ENCODE data around the gene CAMTA1.

Gene CAMTA1

DNA sequence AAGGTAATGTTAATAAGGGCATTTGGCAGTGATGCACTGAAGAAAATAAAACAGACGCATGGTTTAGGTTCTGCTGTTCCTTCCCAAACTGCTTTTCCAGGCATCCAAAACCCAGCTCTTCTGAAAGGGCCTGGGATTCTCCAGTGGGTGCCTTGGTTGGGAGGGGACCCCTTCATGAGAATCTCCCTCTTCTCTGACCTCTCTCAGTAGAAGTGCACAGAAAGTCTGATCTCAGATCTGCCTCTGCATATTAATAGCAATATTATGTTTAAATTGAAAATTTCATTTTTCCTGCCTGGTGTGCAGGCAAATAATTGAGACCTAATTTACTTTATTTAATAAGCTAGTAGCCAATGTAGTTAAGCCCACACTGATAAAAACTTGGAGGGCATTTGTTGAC lies 260.6 kb downstream of the CAMTA1 start:
- DNase-seq (ENCODE audit: low read depth): no peak
- TF ChIP-seq, protein P1, sequence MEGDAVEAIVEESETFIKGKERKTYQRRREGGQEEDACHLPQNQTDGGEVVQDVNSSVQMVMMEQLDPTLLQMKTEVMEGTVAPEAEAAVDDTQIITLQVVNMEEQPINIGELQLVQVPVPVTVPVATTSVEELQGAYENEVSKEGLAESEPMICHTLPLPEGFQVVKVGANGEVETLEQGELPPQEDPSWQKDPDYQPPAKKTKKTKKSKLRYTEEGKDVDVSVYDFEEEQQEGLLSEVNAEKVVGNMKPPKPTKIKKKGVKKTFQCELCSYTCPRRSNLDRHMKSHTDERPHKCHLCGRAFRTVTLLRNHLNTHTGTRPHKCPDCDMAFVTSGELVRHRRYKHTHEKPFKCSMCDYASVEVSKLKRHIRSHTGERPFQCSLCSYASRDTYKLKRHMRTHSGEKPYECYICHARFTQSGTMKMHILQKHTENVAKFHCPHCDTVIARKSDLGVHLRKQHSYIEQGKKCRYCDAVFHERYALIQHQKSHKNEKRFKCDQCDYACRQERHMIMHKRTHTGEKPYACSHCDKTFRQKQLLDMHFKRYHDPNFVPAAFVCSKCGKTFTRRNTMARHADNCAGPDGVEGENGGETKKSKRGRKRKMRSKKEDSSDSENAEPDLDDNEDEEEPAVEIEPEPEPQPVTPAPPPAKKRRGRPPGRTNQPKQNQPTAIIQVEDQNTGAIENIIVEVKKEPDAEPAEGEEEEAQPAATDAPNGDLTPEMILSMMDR (IDR thresholded peaks at IDR 0.05; ENCODE audit: low read depth, low read length, missing control alignments): no peak
- H3K4me3 ChIP-seq (ENCODE audit: low read depth, low read length): no peak overlapping the region

- H3K4me3 ChIP-seq (ENCODE audit: low read depth, low read length): no peak overlapping the region
- TF ChIP-seq, protein P1 (IDR thresholded peaks at IDR 0.05; ENCODE audit: low read depth, low read length, missing control alignments): no peak
- DNase-seq (ENCODE audit: low read depth): no peak
Observed at GRCh38 chr1:7046314-7046713, 261.1 kb downstream of the CAMTA1 start.

GRCh38 chr1:7046891-7047290 lies 261.6 kb downstream of the CAMTA1 start:
- TF ChIP-seq, protein P1 (IDR thresholded peaks at IDR 0.05; ENCODE audit: low read depth, low read length, missing control alignments): no peak
- DNase-seq (ENCODE audit: low read depth): no peak
- H3K4me3 ChIP-seq (ENCODE audit: low read depth, low read length): no peak overlapping the region

GRCh38 chr1:7047866-7048265 lies 262.6 kb downstream of the CAMTA1 start:
- no peak for DNase-seq (ENCODE audit: low read depth)
- TF ChIP-seq, protein P1 (IDR thresholded peaks at IDR 0.05; ENCODE audit: low read depth, low read length, missing control alignments): no peak
- no peak overlapping the region for H3K4me3 ChIP-seq (ENCODE audit: low read depth, low read length)

DNA sequence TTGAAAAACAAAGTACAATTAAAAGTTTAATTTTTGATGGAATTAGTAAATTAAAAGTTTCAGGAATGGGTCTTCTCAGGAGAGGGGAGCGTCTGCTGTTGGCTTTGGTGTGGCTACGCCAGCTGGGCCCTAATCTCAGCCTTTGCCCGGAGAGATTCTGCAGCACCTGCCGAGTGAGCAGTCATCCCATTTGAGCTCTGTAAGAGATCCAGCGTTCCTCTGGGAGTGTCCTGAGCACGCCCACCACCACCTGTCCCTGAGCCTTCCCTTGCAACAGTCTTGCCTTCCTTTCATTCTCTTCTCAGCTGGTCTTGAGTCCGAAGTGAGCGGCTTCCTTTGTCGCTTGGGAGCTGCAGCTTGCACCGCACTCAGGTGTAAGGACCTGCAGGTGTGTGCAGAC lies 263.1 kb downstream of the CAMTA1 start:
- TF ChIP-seq, protein P1 (IDR thresholded peaks at IDR 0.05; ENCODE audit: low read depth, low read length, missing control alignments): no peak
- no peak overlapping the region for H3K4me3 ChIP-seq (ENCODE audit: low read depth, low read length)

GRCh38 chr1:7049913-7050625 lies 264.8 kb downstream of the CAMTA1 start:
- H3K4me3 ChIP-seq (ENCODE audit: low read depth, low read length): no peak overlapping the region
- TF ChIP-seq, protein P1 (IDR thresholded peaks at IDR 0.05; ENCODE audit: low read depth, low read length, missing control alignments): no peak
- no peak for DNase-seq (ENCODE audit: low read depth)

More for the DNA sequence above, 263.1 kb downstream of the CAMTA1 start:
- no peak for DNase-seq (ENCODE audit: low read depth)

Measured in GM12864 (cell line).